ENCODE results near the gene GTPBP8.
"Not testable (repeated sequence)": the region's sequence is repeated elsewhere in the genome, so short reads cannot be mapped to it uniquely, and the experiment has no call there.

Gene GTPBP8

GRCh38 chr3:113019182-113020137 is 28.7 kb downstream of the GTPBP8 start:
- H3K4me1 ChIP-seq (ENCODE audit: control insufficient read depth in 1 of 2, insufficient read depth in 2 of 2, low read length in 2 of 2), result peaks cover 15 to 21% of the 10 kb centered on the region in 2 donors
- H3K4me3 ChIP-seq (ENCODE audit: low read depth in 1 of 2, low read length in 2 of 2), result peak overlapping the region; percentile 89 to 96
- H3K9ac ChIP-seq (ENCODE audit: low read depth in 1 of 2, low read length in 2 of 2), result peak overlapping the region; percentile 75 to 94
- no peaks in the 10 kb centered on the region for H3K9me3 ChIP-seq (ENCODE audit: control insufficient read depth in 1 of 2, low read length in 2 of 2)
- peak overlapping the region; percentile 86 for H3K27ac ChIP-seq (ENCODE audit: low read depth, low read length)
- H3K36me3 ChIP-seq (ENCODE audit: control insufficient read depth in 1 of 2, insufficient read depth in 2 of 2, low read length in 2 of 2), result peaks cover 0 to 17% of the 10 kb centered on the region in 2 donors
- H3K27me3 ChIP-seq (ENCODE audit: control insufficient read depth in 1 of 2, insufficient read depth in 2 of 2, low read length in 2 of 2), result no peaks in the 10 kb centered on the region

- Histone ChIP-seq H3K9ac (ENCODE audit: low read depth in 1 of 2, low read length in 2 of 2) (no peak overlapping the region), H3K4me1 (ENCODE audit: control insufficient read depth in 1 of 2, insufficient read depth in 2 of 2, low read length in 2 of 2) (peaks cover 15 to 21% of the 10 kb centered on the region in 2 donors), H3K9me3 (ENCODE audit: control insufficient read depth in 1 of 2, low read length in 2 of 2) (no peaks in the 10 kb centered on the region), H3K4me3 (ENCODE audit: low read depth in 1 of 2, low read length in 2 of 2) (no peak overlapping the region), H3K27me3 (ENCODE audit: control insufficient read depth in 1 of 2, insufficient read depth in 2 of 2, low read length in 2 of 2) (no peaks in the 10 kb centered on the region), H3K27ac (ENCODE audit: low read depth, low read length) (no peak overlapping the region), H3K36me3 (ENCODE audit: control insufficient read depth in 1 of 2, insufficient read depth in 2 of 2, low read length in 2 of 2) (peaks cover 0 to 10% of the 10 kb centered on the region in 2 donors)
Observed at GRCh38 chr3:113021471-113021870, 30.7 kb downstream of the GTPBP8 start.

GRCh38 chr3:113034011-113034410 is 43.2 kb downstream of the GTPBP8 start:
- Histone ChIP-seq H3K36me3 (ENCODE audit: control insufficient read depth in 1 of 2, insufficient read depth in 2 of 2, low read length in 2 of 2) (no peaks in the 10 kb centered on the region), H3K27ac (ENCODE audit: low read depth, low read length) (no peak overlapping the region), H3K27me3 (ENCODE audit: control insufficient read depth in 1 of 2, insufficient read depth in 2 of 2, low read length in 2 of 2) (no peaks in the 10 kb centered on the region), H3K4me1 (ENCODE audit: control insufficient read depth in 1 of 2, insufficient read depth in 2 of 2, low read length in 2 of 2) (no peaks in the 10 kb centered on the region), H3K9ac (ENCODE audit: low read depth in 1 of 2, low read length in 2 of 2) (no peak overlapping the region), H3K9me3 (ENCODE audit: control insufficient read depth in 1 of 2, low read length in 2 of 2) (no peaks in the 10 kb centered on the region), H3K4me3 (ENCODE audit: low read depth in 1 of 2, low read length in 2 of 2) (no peak overlapping the region)

- Histone ChIP-seq H3K27ac (ENCODE audit: low read depth, low read length) (no peak overlapping the region), H3K9me3 (ENCODE audit: control insufficient read depth in 1 of 2, low read length in 2 of 2) (no peaks in the 10 kb centered on the region), H3K4me3 (ENCODE audit: low read depth in 1 of 2, low read length in 2 of 2) (no peak overlapping the region), H3K27me3 (ENCODE audit: control insufficient read depth in 1 of 2, insufficient read depth in 2 of 2, low read length in 2 of 2) (no peaks in the 10 kb centered on the region), H3K4me1 (ENCODE audit: control insufficient read depth in 1 of 2, insufficient read depth in 2 of 2, low read length in 2 of 2) (no peaks in the 10 kb centered on the region), H3K9ac (ENCODE audit: low read depth in 1 of 2, low read length in 2 of 2) (no peak overlapping the region), H3K36me3 (ENCODE audit: control insufficient read depth in 1 of 2, insufficient read depth in 2 of 2, low read length in 2 of 2) (no peaks in the 10 kb centered on the region)
Observed at GRCh38 chr3:113035387-113035982, 44.7 kb downstream of the GTPBP8 start.

- no peak overlapping the region for H3K27ac ChIP-seq (ENCODE audit: low read depth, low read length)
- H3K9ac ChIP-seq (ENCODE audit: low read depth in 1 of 2, low read length in 2 of 2), result no peak overlapping the region
- H3K4me3 ChIP-seq (ENCODE audit: low read depth in 1 of 2, low read length in 2 of 2), result no peak overlapping the region
Observed at GRCh38 chr3:113038328-113038727, 47.5 kb downstream of the GTPBP8 start.

GRCh38 chr3:113039546-113039945 is 48.8 kb downstream of the GTPBP8 start:
- H3K9me3 ChIP-seq (ENCODE audit: control insufficient read depth in 1 of 2, low read length in 2 of 2), result no peaks in the 10 kb centered on the region
- H3K27ac ChIP-seq (ENCODE audit: low read depth, low read length), result no peak overlapping the region
- no peaks in the 10 kb centered on the region for H3K27me3 ChIP-seq (ENCODE audit: control insufficient read depth in 1 of 2, insufficient read depth in 2 of 2, low read length in 2 of 2)
- no peak overlapping the region for H3K9ac ChIP-seq (ENCODE audit: low read depth in 1 of 2, low read length in 2 of 2)
- no peaks in the 10 kb centered on the region for H3K4me1 ChIP-seq (ENCODE audit: control insufficient read depth in 1 of 2, insufficient read depth in 2 of 2, low read length in 2 of 2)
- no peaks in the 10 kb centered on the region for H3K36me3 ChIP-seq (ENCODE audit: control insufficient read depth in 1 of 2, insufficient read depth in 2 of 2, low read length in 2 of 2)
- H3K4me3 ChIP-seq (ENCODE audit: low read depth in 1 of 2, low read length in 2 of 2), result no peak overlapping the region

More at GRCh38 chr3:113038328-113038727, 47.5 kb downstream of the GTPBP8 start:
- H3K4me1 ChIP-seq (ENCODE audit: control insufficient read depth in 1 of 2, insufficient read depth in 2 of 2, low read length in 2 of 2), result no peaks in the 10 kb centered on the region
- H3K27me3 ChIP-seq (ENCODE audit: control insufficient read depth in 1 of 2, insufficient read depth in 2 of 2, low read length in 2 of 2), result no peaks in the 10 kb centered on the region
- H3K36me3 ChIP-seq (ENCODE audit: control insufficient read depth in 1 of 2, insufficient read depth in 2 of 2, low read length in 2 of 2), result no peaks in the 10 kb centered on the region
- no peaks in the 10 kb centered on the region for H3K9me3 ChIP-seq (ENCODE audit: control insufficient read depth in 1 of 2, low read length in 2 of 2)

- Histone ChIP-seq H3K4me1 (ENCODE audit: control insufficient read depth in 1 of 2, insufficient read depth in 2 of 2, low read length in 2 of 2) (no peaks in the 10 kb centered on the region), H3K27me3 (ENCODE audit: control insufficient read depth in 1 of 2, insufficient read depth in 2 of 2, low read length in 2 of 2) (no peaks in the 10 kb centered on the region), H3K27ac (ENCODE audit: low read depth, low read length) (no peak overlapping the region), H3K9me3 (ENCODE audit: control insufficient read depth in 1 of 2, low read length in 2 of 2) (peaks cover 0 to 4% of the 10 kb centered on the region in 2 donors), H3K4me3 (ENCODE audit: low read depth in 1 of 2, low read length in 2 of 2) (no peak overlapping the region), H3K9ac (ENCODE audit: low read depth in 1 of 2, low read length in 2 of 2) (no peak overlapping the region), H3K36me3 (ENCODE audit: control insufficient read depth in 1 of 2, insufficient read depth in 2 of 2, low read length in 2 of 2) (no peaks in the 10 kb centered on the region)
Observed at GRCh38 chr3:113040231-113040630, 49.4 kb downstream of the GTPBP8 start.

GRCh38 chr3:113043686-113044085 is 52.9 kb downstream of the GTPBP8 start:
- Histone ChIP-seq H3K9me3 (ENCODE audit: control insufficient read depth in 1 of 2, low read length in 2 of 2) (peaks cover 0 to 5% of the 10 kb centered on the region in 2 donors), H3K4me1 (ENCODE audit: control insufficient read depth in 1 of 2, insufficient read depth in 2 of 2, low read length in 2 of 2) (no peaks in the 10 kb centered on the region), H3K36me3 (ENCODE audit: control insufficient read depth in 1 of 2, insufficient read depth in 2 of 2, low read length in 2 of 2) (no peaks in the 10 kb centered on the region), H3K27me3 (ENCODE audit: control insufficient read depth in 1 of 2, insufficient read depth in 2 of 2, low read length in 2 of 2) (no peaks in the 10 kb centered on the region), H3K27ac (ENCODE audit: low read depth, low read length) (no peak overlapping the region), H3K4me3 (ENCODE audit: low read depth in 1 of 2, low read length in 2 of 2) (no peak overlapping the region), H3K9ac (ENCODE audit: low read depth in 1 of 2, low read length in 2 of 2) (no peak overlapping the region)

GRCh38 chr3:113046186-113046965 is 55.6 kb downstream of the GTPBP8 start:
- H3K36me3 ChIP-seq (ENCODE audit: control insufficient read depth in 1 of 2, insufficient read depth in 2 of 2, low read length in 2 of 2); H3K27me3 ChIP-seq (ENCODE audit: control insufficient read depth in 1 of 2, insufficient read depth in 2 of 2, low read length in 2 of 2); H3K9me3 ChIP-seq (ENCODE audit: control insufficient read depth in 1 of 2, low read length in 2 of 2); H3K4me3 ChIP-seq (ENCODE audit: low read depth in 1 of 2, low read length in 2 of 2); H3K4me1 ChIP-seq (ENCODE audit: control insufficient read depth in 1 of 2, insufficient read depth in 2 of 2, low read length in 2 of 2); H3K9ac ChIP-seq (ENCODE audit: low read depth in 1 of 2, low read length in 2 of 2); H3K27ac ChIP-seq (ENCODE audit: low read depth, low read length): not testable (repeated sequence)

- H3K4me3 ChIP-seq (ENCODE audit: low read depth in 1 of 2, low read length in 2 of 2), result peak overlapping the region; percentile 38 to 45
- no peaks in the 10 kb centered on the region for H3K27me3 ChIP-seq (ENCODE audit: control insufficient read depth in 1 of 2, insufficient read depth in 2 of 2, low read length in 2 of 2)
- no peaks in the 10 kb centered on the region for H3K9me3 ChIP-seq (ENCODE audit: control insufficient read depth in 1 of 2, low read length in 2 of 2)
- peaks cover 0 to 6% of the 10 kb centered on the region in 2 donors for H3K4me1 ChIP-seq (ENCODE audit: control insufficient read depth in 1 of 2, insufficient read depth in 2 of 2, low read length in 2 of 2)
- H3K9ac ChIP-seq (ENCODE audit: low read depth in 1 of 2, low read length in 2 of 2), result no peak overlapping the region
- H3K27ac ChIP-seq (ENCODE audit: low read depth, low read length), result no peak overlapping the region
- H3K36me3 ChIP-seq (ENCODE audit: control insufficient read depth in 1 of 2, insufficient read depth in 2 of 2, low read length in 2 of 2), result no peaks in the 10 kb centered on the region
Observed at GRCh38 chr3:113051302-113051711, 60.5 kb downstream of the GTPBP8 start.

Data from duodenal mucosa (tissue), 2 donors.